NOMO-1 treated with DMSO at 0.1 percent for 48 hours (cell line): ENCODE data around the gene LRRFIP2.

ENCODE experiments used
- DNase-seq: peaks from one replicate; lab custom pipeline; 2025; ENCODE audit not compliant: unreplicated experiment; lab: John Stamatoyannopoulos, UW

Gene LRRFIP2

DNA sequence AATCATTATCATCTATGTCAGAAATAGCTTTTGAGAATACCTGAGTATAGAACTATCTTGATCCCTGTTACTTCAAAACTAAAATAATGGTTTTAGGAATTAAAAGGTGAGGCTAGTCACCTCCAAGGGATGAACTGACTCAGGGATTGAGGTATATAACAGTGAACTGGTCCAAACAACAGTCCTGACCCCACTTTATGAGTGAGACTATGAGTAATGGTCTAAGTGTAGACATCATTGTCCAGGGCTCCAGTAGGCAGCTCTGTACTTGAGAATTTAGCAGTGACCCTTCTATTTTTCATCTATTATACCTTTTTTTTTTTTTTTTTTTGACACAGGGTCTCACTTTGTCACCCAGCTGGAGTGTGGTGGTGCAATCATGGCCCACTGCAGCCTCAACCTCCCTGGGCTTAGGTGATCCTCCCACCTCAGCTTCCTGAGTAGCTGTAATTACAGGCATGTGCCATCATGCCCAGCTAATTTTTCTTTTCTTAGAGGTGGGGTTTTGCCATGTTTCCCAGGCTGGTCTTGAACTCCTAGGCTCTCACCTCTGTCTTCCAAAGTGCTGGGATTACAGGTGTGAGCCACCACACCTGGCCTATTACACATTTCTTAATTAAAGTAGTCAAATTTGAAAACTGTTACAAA, 144.7 kb downstream of the LRRFIP2 start:
- DNase-seq: no peak

DNA sequence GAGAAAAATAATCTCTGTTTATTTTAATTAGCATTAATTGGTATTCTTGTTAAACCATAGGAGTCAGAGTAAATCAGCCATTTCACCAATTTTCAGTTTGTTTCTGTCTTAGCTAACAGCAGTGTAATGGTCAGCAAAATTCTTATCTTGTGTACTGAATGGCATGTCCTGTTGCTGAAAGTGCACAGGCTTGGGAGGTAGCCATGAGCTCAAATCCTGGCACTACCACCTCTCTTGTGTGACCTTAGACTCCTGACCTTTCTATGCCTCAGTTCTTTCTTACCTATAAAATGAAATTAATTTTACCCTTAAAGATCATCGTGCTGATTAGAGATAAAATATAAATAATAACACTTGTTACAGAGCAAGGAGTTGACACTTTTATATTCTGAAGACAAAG, 145.3 kb downstream of the LRRFIP2 start:
- DNase-seq: no peak

DNA sequence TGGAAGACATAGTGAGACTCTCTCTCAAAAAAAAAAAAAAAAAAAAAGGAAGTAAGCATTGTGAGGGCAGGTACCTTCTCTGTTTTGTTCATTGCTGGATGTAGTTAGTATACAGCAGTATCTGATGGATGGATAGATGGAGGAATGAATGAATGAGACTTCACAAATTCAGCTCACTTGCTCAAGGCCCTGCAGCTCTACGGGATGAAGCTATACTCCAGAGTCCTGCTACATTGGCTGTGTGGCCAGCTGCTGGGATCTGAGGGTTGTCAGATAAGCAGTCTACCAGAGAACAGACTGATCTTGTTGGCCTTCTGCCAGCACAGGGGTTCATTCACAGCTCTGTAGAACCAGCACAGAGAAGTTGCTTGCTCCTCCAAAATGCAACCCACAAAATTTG, 146.1 kb downstream of the LRRFIP2 start:
- DNase-seq: no peak

DNA sequence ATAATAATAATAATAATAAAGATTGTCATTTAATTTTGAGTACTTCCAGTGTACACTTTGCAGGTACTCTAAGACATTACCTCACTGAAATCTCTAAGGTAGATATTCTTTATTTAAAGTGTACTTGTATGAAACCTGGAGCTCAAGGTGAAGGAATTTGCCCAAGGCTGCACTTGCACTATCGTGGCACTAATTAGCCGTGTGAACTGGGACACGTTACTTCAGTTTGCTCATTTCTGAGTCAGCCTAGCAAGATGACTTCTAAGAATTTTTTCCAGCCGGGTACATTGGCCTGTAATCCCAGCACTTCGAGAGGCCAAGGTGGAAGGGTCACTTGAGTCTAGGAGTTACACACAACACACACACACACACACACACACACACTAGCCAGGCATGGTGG, 147.5 kb downstream of the LRRFIP2 start:
- no peak for DNase-seq

- DNase-seq: no peak
Measured at GRCh38 chr3:37025561-37026335, 148.6 kb downstream of the LRRFIP2 start.

GRCh38 chr3:37024820-37025405, 149.5 kb downstream of the LRRFIP2 start:
- peak; percentile 91 for DNase-seq

GRCh38 chr3:37024092-37024491, 150.3 kb downstream of the LRRFIP2 start:
- DNase-seq: peak; percentile 23

GRCh38 chr3:37017683-37018082, 156.7 kb downstream of the LRRFIP2 start:
- no peak for DNase-seq

DNA sequence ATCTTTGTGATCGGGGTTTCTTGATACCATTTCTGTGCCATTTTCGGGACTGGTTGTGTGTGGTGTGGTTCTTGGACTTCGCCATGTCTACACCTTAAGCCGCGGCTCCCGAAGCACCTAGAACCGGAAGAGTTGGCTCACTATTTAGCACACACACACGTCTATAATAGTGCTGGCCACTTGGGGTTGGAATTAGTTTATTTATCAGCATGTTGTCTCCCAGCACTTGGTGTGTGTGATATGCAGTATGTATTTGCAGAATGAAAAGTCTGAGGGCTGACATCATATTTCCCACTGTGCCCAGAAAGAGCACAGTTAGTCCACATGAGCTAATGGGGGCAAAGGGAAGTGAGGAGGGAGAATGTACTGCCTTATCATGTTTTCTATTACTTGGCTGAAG, 157.5 kb downstream of the LRRFIP2 start:
- DNase-seq: no peak

DNA sequence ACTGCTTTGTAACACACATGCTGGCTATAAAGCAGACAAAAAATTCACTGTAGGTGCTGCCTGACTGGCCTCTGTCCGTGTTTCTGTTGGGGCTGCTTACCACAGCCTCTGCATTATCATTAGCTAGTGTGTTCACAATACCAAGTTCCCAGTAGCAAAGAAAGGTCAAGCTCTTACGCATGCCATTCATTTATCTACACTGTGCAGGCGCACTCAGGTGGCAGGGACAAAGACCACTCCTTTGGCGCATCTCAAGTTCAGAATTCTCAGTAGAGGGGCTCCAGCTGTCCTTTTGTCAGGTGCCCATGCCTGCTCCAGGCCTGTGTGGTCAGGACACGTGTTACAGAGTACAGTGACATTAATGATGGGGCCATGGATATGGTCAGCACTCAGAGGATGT, 158.7 kb downstream of the LRRFIP2 start:
- no peak for DNase-seq

DNA sequence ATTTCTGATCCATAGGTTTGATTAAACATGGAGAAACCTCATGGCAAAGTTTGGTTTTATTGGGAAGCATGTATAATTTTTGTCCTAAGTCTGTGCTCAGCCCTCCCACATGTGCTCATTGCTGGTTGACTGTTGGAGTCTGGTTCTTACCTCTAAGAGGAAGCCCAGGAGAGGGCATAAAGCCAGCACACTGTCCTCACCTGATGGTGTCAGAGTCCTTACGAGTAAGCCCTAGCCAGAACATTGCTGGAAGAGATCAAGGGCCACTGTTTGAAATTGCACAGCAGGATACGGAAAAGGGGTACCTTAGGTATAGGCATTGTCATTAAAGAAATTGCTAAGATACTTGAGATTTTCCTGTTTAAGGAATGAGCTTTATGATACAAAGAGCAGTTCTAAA, 159.8 kb downstream of the LRRFIP2 start:
- no peak for DNase-seq
